Body of pancreas (tissue), 4 donors: Measurements from ENCODE around the gene BUB1B. TPM values are rescaled to one million over a fixed set of nuclear protein-coding genes. Genes with fewer than 3 reads are reported as not detected.

Experiments used
- ATAC-seq: fragments of 150-250 bp; one replicate; pipeline ENCODE4 v1.9.1; 2016
- DNase-seq, 4 donors: peaks; one replicate each; pipeline ENCODE4 v3.0.0-alpha.2; 2019
- H3K27ac ChIP-seq, 4 donors: fragments of 200-600 bp; sonication (generic); 1 replicate in 3 of 4; 2 replicates in 1 of 4; pipeline versions ENCODE4 v1.5.1 to v1.6.1; 2016 to 2019; ENCODE audit warnings: mild to moderate bottlenecking in 1 of 4, mixed read lengths in 1 of 4, moderate library complexity in 1 of 4
- H3K27me3 ChIP-seq, 2 donors: fragments of 200-600 bp; sonication (generic); one replicate each; pipeline ENCODE4 v1.6.0; 2016; ENCODE audit warnings: mild to moderate bottlenecking in 1 of 2
- H3K36me3 ChIP-seq, 2 donors: fragments of 200-600 bp; sonication (generic); replicated peaks in 1 of 2; 2 replicates each; pipeline ENCODE4 v1.5.1; 2016; ENCODE audit warnings: low read depth in 2 of 2; ENCODE audit not compliant: insufficient read depth in 1 of 2
- H3K4me1 ChIP-seq: fragments of 200-600 bp; sonication (generic); one replicate; pipeline ENCODE4 v1.6.0; 2016
- H3K4me3 ChIP-seq, 2 donors: fragments of 200-600 bp; sonication (generic); 1 replicate in 1 of 2; 2 replicates in 1 of 2; pipeline ENCODE4 v1.5.1; 2016 to 2019
- H3K9me3 ChIP-seq, 3 donors: fragments of 200-600 bp; sonication (generic); 1 replicate in 2 of 3; 2 replicates in 1 of 3; pipeline ENCODE4 v1.5.1; 2016
- POLR2A ChIP-seq, 3 donors: fragments of 450-650 bp; IDR thresholded peaks; one replicate each; pipeline ENCODE4 v1.6.1; 2016; ENCODE audit warnings: antibody characterized with exemption in 3 of 3, mild to moderate bottlenecking in 2 of 3
- WGBS, 2 donors: methylation state at CpG; one replicate each; pipeline ENCODE4 v1.1.5; 2017; 5-methylcytosine and 5-hydroxymethylcytosine counted together
- intact Hi-C: fragments of 100-400 bp; cut with DNase I; formaldehyde crosslinking; loops from one replicate; pipeline ENCODE4 v1.15.1; 2023
- total RNA-seq, 2 donors: library from RNA; depleted of rRNA; stranded (reverse); fragments of >200 nt; gene quantifications; one replicate each; pipeline ENCODE4 v1.1.0, GENCODE V29; 2016
- TF ChIP-seq, protein P1 (sequence below), 7 experiments: fragments of 450-650 bp in 4 of 7; fragments of 200-600 bp in 3 of 7; sonication (generic) in 3 of 7; IDR thresholded peaks; one replicate each; pipeline ENCODE4 v1.5.1; 2016 to 2019; ENCODE audit warnings: antibody characterized with exemption in 7 of 7

The BUB1B gene
- total RNA-seq, 2 donors from 2014 or later = not detected

DNA sequence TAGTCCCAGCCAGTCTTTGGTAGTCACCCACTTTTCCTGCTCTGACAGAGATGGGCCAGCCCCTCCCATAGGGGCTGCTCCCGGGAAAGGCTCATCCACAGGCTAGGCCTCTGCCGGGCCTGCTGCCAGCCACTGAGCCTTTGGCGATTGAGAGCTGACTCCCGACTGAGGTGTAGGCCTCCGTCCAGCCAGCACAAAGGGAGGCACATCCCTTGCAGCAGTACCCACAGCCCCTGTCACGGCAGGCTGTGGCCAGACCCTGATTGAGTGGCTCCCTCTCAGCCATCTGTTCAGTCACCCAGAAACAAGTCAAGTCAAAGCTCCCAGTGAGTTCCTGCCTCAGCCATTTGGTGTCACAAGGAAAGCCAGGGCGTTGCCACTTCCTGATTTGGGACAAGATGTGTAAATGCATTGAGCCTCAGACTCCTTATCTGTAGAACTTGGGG, 71.8 kb downstream of the BUB1B start:
- ATAC-seq = no peak
- intact Hi-C loops = no loop called here
- WGBS, 2 donors = 80 to 83% methylated on average over 1 to 7 of the region's 7 CpGs
- Histone ChIP-seq H3K36me3 (no peaks in the 10 kb centered on the region), H3K4me3 (no peak overlapping the region), H3K4me1 (no peaks in the 10 kb centered on the region), H3K9me3 (no peaks in the 10 kb centered on the region), H3K27ac (no peak overlapping the region), H3K27me3 (no peaks in the 10 kb centered on the region)
- DNase-seq = no peak
- TF ChIP-seq, protein P1, sequence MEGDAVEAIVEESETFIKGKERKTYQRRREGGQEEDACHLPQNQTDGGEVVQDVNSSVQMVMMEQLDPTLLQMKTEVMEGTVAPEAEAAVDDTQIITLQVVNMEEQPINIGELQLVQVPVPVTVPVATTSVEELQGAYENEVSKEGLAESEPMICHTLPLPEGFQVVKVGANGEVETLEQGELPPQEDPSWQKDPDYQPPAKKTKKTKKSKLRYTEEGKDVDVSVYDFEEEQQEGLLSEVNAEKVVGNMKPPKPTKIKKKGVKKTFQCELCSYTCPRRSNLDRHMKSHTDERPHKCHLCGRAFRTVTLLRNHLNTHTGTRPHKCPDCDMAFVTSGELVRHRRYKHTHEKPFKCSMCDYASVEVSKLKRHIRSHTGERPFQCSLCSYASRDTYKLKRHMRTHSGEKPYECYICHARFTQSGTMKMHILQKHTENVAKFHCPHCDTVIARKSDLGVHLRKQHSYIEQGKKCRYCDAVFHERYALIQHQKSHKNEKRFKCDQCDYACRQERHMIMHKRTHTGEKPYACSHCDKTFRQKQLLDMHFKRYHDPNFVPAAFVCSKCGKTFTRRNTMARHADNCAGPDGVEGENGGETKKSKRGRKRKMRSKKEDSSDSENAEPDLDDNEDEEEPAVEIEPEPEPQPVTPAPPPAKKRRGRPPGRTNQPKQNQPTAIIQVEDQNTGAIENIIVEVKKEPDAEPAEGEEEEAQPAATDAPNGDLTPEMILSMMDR (IDR thresholded peaks at IDR 0.05) = no peak
- no peak for TF ChIP-seq POLR2A (IDR thresholded peaks at IDR 0.05)

DNA sequence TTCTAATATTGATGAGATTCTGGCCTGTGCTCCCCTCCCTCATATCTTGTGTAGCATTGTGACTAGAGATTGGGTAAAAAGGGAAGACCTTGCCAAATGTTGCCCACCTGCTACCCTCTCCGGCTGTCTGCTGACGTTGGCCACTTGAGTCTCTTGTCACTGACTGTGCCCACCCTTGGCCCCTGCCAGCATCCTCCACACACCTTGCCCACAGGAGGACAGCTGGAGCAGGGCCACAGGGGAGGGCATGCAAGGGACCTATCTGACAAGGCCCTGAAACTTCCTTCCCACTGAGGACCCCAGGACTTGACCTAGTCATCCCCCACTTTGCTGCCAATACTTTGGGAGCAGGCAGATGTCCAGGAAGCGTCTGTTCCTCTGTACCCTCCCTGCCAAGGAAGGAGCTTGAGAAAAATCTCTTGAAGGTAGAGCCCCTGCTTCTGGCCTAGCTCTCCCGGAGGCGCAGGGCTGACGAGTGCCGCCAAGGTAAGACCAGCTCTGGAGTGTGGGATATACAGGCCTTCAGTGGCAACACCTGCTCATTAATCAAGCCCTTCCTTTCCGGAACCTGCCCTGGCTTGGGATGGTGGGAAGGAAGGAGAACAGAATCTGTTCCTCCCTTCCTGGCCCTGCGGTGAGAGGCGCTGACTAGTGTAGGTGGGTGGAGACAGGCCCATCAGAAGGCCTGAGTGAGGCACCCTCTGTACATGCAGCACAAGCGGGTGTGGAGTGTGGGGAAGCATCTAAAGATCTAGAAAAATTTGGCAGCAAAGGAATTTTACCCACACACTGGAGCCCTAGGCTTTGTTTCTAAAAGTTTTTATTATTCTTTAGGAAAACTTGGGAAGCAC, 73.1 kb downstream of the BUB1B start:
- Histone ChIP-seq H3K27ac (no peak overlapping the region), H3K9me3 (no peaks in the 10 kb centered on the region), H3K27me3 (no peaks in the 10 kb centered on the region), H3K4me3 (no peak overlapping the region), H3K4me1 (peaks cover 5% of the 10 kb centered on the region), H3K36me3 (no peaks in the 10 kb centered on the region)
- intact Hi-C loops = no loop called here
- 83 to 90% methylated on average over 9 to 11 of the region's 11 CpGs for WGBS, 2 donors
- TF ChIP-seq, protein P1 (IDR thresholded peaks at IDR 0.05) = no peak
- no peak for TF ChIP-seq POLR2A (IDR thresholded peaks at IDR 0.05)
- ATAC-seq = no peak
- DNase-seq = no peak

DNA sequence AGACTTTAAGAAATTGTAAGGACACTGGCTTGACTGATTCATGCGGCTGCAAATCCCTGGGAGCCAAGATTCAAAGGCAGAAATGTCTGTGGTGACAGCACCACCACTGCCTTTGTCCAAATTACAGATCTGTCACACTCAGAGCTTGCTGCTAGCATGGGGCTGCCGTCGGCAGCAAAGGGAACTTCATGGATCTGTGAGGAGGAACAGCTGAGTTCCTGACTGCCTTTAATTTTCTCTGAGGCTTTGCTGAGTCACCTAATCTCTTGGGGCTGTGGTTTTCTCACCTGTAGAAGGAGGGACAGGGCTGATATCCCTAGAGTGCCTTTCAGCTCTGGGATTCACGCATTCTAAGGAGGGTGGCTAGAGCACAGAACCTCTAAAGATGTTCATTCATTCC, 73.9 kb downstream of the BUB1B start:
- no peak for TF ChIP-seq POLR2A (IDR thresholded peaks at IDR 0.05)
- TF ChIP-seq, protein P1 (IDR thresholded peaks at IDR 0.05) = no peak
- H3K27me3 ChIP-seq = no peaks in the 10 kb centered on the region
- DNase-seq = no peak
- H3K36me3 ChIP-seq = no peaks in the 10 kb centered on the region
- H3K27ac ChIP-seq = no peak overlapping the region
- 76 to 92% methylated on average over 4 of the region's 4 CpGs for WGBS, 2 donors
- no peak overlapping the region for H3K4me3 ChIP-seq
- H3K4me1 ChIP-seq = peaks cover 12% of the 10 kb centered on the region
- ATAC-seq = no peak
- intact Hi-C loops = no loop called here
- no peaks in the 10 kb centered on the region for H3K9me3 ChIP-seq

DNA sequence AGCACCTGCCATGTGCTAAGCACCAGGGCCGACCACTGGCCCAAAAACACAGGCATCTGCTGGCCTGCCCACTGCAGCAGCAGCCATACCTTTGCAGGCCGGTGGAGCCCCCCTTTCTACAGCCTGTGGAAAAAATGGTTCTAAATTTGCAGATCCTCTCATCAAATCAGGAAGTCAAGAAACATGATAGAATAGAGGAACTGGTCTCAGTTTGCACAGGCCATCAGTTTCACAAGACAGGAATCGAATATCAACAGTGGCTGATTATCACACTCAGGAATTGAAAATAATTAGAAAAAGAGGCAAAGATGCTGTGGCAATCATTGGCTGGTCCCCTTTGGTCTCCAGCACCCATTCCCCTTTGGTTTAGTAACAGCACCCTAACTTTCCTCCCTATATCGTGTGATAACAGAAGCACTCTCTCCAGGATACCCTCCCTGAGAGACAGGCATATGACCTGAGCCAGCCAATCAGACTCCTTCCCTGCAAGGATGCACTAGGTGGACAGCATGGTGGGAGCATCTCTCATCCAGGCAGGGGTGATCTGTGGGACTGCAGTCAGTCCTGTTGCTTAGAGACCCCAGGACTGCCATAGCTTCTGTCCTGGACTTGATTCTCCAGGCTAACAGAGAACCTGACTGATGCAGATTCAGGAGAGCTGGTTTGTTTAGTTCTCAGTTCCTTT, 74.5 kb downstream of the BUB1B start:
- WGBS, 2 donors = 66 to 75% methylated on average over 2 to 4 of the region's 4 CpGs
- DNase-seq (no peak), ATAC-seq (no peak)

More for the DNA sequence above, 74.5 kb downstream of the BUB1B start:
- Histone ChIP-seq H3K36me3 (no peaks in the 10 kb centered on the region), H3K4me3 (no peak overlapping the region), H3K27ac (no peak overlapping the region), H3K27me3 (no peaks in the 10 kb centered on the region), H3K4me1 (peaks cover 12% of the 10 kb centered on the region), H3K9me3 (no peaks in the 10 kb centered on the region)
- no peak for TF ChIP-seq POLR2A (IDR thresholded peaks at IDR 0.05)
- TF ChIP-seq, protein P1 (IDR thresholded peaks at IDR 0.05) = no peak
- intact Hi-C loops = no loop called here
